Measurements from ENCODE around the gene ATP6V1F. TPM values are rescaled to one million over a fixed set of nuclear protein-coding genes. Genes with fewer than 3 reads are reported as not detected.

Gene ATP6V1F
- total RNA-seq, 6 experiments from 2014 or later = 179 to 212 (median 193) TPM

GRCh38 chr7:128913870-128914565, 51.4 kb downstream of the ATP6V1F start:
- Mint-ChIP-seq H3K27me3 (ENCODE audit: insufficient read depth) (peaks cover 52% of the 10 kb centered on the region), H3K4me3 (no peak overlapping the region), H3K36me3 (ENCODE audit: low read depth) (no peaks in the 10 kb centered on the region), H3K27ac (no peak overlapping the region), H3K4me1 (ENCODE audit: low read depth) (peaks cover 16% of the 10 kb centered on the region), H3K9me3 (no peaks in the 10 kb centered on the region)
- no peak for TF ChIP-seq CTCF (IDR thresholded peaks at IDR 0.05)
- DNase-seq = no peak

DNA sequence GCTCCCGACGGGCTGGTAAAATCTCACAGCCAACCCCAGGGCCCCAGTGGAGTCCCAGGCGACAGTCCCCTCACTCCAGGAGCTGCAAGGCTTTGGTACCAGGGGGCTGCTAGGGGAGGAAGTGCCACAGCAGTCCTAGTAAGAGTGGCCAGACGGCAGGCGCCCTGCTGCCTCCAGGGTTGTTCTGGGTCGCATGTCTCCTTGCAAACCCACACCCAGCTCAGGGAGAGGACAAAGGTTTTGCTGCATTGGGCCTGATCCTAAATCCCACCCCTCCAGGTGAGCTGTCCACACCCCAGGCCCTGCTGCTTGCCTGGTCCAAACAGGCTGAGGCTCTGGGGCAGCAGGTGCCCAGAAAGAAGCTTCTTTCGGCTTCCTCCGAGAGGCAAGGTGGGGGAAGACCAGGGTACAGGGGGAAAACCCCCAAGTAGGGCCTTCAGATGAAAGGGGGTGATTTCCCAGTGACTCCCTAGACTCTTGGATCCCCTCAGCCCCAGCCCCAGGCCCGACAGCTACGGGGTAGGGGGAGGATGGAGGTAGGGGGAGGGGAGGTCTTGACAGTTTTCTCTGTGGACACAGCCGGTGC, 52.0 kb downstream of the ATP6V1F start:
- no peaks in the 10 kb centered on the region for H3K36me3 Mint-ChIP-seq (ENCODE audit: low read depth)
- peaks cover 9% of the 10 kb centered on the region for H3K4me1 Mint-ChIP-seq (ENCODE audit: low read depth)
- H3K27me3 Mint-ChIP-seq (ENCODE audit: insufficient read depth) = peaks cover 53% of the 10 kb centered on the region
- no peak overlapping the region for H3K27ac Mint-ChIP-seq
- no peak for DNase-seq
- no peak for TF ChIP-seq CTCF (IDR thresholded peaks at IDR 0.05)
- H3K4me3 Mint-ChIP-seq = no peak overlapping the region
- H3K9me3 Mint-ChIP-seq = no peaks in the 10 kb centered on the region

DNA sequence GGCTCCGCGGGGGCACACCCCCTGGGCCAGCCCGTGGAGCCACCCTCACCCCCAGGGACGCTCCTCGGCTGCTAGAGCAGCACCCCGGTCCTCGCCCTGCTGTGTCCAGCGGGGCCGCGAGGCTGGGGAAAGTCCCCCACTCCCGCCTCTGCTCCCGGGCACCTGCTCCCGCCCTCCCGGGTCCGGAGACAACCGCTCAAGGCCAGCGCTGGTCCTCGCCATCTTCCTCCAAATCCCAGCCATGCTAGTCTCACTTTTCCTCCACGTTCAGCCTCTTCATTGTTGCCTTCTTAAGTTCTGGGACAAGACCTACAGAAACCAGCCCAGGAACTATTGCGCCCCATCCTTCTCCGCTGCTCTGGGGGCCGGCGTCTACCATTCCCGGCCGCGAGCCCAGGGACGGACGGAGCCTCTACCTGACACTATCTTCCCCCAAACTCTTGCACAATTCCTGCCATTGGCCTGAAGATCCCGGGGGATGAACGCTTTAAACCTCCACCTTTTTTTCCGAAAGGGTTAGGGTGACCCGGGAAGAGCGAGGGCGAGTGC, 52.7 kb downstream of the ATP6V1F start:
- H3K27me3 Mint-ChIP-seq (ENCODE audit: insufficient read depth) = peaks cover 54% of the 10 kb centered on the region
- H3K4me3 Mint-ChIP-seq = no peak overlapping the region
- DNase-seq = no peak
- no peaks in the 10 kb centered on the region for H3K36me3 Mint-ChIP-seq (ENCODE audit: low read depth)
- TF ChIP-seq CTCF (IDR thresholded peaks at IDR 0.05) = no peak
- no peaks in the 10 kb centered on the region for H3K9me3 Mint-ChIP-seq
- no peak overlapping the region for H3K27ac Mint-ChIP-seq
- H3K4me1 Mint-ChIP-seq (ENCODE audit: low read depth) = peaks cover 5% of the 10 kb centered on the region; the same call in 1 of the 2 replicates

Other genes with a start within 250 kb of the ATP6V1F start
- 1 to 10 TPM in 4 of 6 experiments, under 1 TPM in 2; 0.40 to 1.6 (median 1.2) TPM for gene GARIN1A, start 190.6 kb upstream of the ATP6V1F start, total RNA-seq (2021; fragmentation: NEBNext Ultra II Directional; extraction: Animal tissue kit (Norgen Biotek cat#: 25700))
- gene CALU, start 123.5 kb upstream of the ATP6V1F start, total RNA-seq (2021; fragmentation: NEBNext Ultra II Directional; extraction: Animal tissue kit (Norgen Biotek cat#: 25700)) = 100 to 1,000 TPM; 821 to 941 (median 887) TPM
- not detected for gene OPN1SW, start 87.1 kb upstream of the ATP6V1F start, total RNA-seq (2021; fragmentation: NEBNext Ultra II Directional; extraction: Animal tissue kit (Norgen Biotek cat#: 25700))
- 10 to 100 TPM in 4 of 6 experiments, 1 to 10 TPM in 2; 7.4 to 16.5 (median 13.7) TPM for gene CCDC136, start 70.9 kb upstream of the ATP6V1F start, total RNA-seq (2021; fragmentation: NEBNext Ultra II Directional; extraction: Animal tissue kit (Norgen Biotek cat#: 25700))
- 100 to 1,000 TPM; 492 to 540 (median 512) TPM for gene FLNC, start 32.5 kb upstream of the ATP6V1F start, total RNA-seq (2021; fragmentation: NEBNext Ultra II Directional; extraction: Animal tissue kit (Norgen Biotek cat#: 25700))
- under 1 TPM in 2 of 6 experiments, not detected in 4; 0.05 to 0.07 TPM for gene KCP, start 47.9 kb downstream of the ATP6V1F start, total RNA-seq (2021; fragmentation: NEBNext Ultra II Directional; extraction: Animal tissue kit (Norgen Biotek cat#: 25700))
- under 1 TPM in 1 of 6 experiments, not detected in 5; 0.09 TPM for gene IRF5, start 75.1 kb downstream of the ATP6V1F start, total RNA-seq (2021; fragmentation: NEBNext Ultra II Directional; extraction: Animal tissue kit (Norgen Biotek cat#: 25700))
- 10 to 100 TPM; 38.5 to 52.5 (median 45.0) TPM for gene TNPO3, start 192.3 kb downstream of the ATP6V1F start, total RNA-seq (2021; fragmentation: NEBNext Ultra II Directional; extraction: Animal tissue kit (Norgen Biotek cat#: 25700))

Measured in HFFc6 (cell line).